Loucy (cell line): Measurements from ENCODE around the gene APOC3.

Experiments
- EZH2phosphoT487 ChIP-seq: fragments of 200-600 bp; IDR thresholded peaks from 2 replicates; pipeline ENCODE4 v1.6.1; 2018; ENCODE audit warnings: antibody characterized with exemption, mild to moderate bottlenecking, moderate library complexity, borderline replicate concordance
- TF ChIP-seq, protein P1 (sequence below): fragments of 200-600 bp; sonication (generic); conservative IDR thresholded peaks from 2 replicates; pipeline ENCODE4 v1.5.1; 2014; ENCODE audit warnings: mild to moderate bottlenecking, antibody characterized with exemption, low read length

DNA sequence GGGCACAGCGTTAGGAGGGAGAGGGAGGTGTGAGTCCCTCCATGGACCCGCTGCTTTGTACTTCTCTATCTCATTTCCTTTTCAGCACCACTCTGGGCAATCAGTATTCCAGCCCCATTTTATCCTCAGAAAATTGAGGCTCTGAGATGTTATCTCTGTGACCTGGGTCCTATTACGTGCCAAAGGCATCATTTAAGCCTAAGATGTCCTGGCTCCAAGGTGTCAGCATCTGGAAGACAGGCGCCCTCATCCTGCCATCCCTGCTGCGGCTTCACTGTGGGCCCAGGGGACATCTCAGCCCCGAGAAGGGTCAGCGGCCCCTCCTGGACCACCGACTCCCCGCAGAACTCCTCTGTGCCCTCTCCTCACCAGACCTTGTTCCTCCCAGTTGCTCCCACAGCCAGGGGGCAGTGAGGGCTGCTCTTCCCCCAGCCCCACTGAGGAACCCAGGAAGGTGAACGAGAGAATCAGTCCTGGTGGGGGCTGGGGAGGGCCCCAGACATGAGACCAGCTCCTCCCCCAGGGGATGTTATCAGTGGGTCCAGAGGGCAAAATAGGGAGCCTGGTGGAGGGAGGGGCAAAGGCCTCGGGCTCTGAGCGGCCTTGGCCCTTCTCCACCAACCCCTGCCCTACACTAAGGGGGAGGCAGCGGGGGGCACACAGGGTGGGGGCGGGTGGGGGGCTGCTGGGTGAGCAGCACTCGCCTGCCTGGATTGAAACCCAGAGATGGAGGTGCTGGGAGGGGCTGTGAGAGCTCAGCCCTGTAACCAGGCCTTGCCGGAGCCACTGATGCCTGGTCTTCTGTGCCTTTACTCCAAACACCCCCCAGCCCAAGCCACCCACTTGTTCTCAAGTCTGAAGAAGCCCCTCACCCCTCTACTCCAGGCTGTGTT lies 829 bp upstream of the APOC3 start:
- TF ChIP-seq, protein P1, sequence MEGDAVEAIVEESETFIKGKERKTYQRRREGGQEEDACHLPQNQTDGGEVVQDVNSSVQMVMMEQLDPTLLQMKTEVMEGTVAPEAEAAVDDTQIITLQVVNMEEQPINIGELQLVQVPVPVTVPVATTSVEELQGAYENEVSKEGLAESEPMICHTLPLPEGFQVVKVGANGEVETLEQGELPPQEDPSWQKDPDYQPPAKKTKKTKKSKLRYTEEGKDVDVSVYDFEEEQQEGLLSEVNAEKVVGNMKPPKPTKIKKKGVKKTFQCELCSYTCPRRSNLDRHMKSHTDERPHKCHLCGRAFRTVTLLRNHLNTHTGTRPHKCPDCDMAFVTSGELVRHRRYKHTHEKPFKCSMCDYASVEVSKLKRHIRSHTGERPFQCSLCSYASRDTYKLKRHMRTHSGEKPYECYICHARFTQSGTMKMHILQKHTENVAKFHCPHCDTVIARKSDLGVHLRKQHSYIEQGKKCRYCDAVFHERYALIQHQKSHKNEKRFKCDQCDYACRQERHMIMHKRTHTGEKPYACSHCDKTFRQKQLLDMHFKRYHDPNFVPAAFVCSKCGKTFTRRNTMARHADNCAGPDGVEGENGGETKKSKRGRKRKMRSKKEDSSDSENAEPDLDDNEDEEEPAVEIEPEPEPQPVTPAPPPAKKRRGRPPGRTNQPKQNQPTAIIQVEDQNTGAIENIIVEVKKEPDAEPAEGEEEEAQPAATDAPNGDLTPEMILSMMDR: no peak
- TF ChIP-seq EZH2phosphoT487: no peak
